Measurements from ENCODE around the gene HAPSTR1.

The HAPSTR1 gene

DNA sequence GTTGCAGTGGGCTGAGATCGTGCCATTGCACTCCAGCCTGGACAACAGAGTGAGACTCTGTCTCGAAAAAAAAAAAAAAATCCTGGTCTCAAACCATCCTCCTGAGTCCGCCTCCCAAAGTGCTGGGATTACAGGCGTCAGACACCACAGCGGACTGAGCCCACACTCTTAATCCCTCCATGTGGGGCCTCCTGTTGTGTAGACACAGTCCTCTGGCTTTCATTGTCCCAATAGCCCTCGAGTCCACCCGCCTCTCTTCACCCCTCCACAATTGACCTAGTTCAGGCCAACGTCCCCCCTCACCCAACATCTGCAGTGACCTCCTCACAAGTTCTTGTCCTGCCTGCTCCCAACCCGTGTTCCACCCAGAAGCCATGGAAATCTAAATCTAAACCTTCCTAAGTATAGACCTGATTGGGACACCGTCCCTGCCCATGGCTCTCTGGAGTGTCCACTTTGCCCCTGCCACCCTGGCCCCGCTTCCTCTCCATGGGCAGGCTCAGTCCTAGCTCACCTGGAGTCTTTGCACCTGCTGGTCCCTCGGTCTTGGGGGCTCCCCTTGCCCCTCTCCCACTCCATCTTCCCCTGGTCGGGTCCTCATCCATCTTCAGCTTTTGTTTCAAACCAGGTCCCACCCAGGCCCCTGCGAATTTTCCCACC, 46.7 kb downstream of the HAPSTR1 start:
- Mint-ChIP-seq H3K9me3 (no peaks in the 10 kb centered on the region), H3K27ac (no peak overlapping the region), H3K36me3 (peaks cover 6% of the 10 kb centered on the region), H3K4me3 (no peak overlapping the region), H3K4me1 (peaks cover 33% of the 10 kb centered on the region)
- DNase-seq (ENCODE audit: low spot score in 2 of 2) (no peak), ATAC-seq (no peak)

DNA sequence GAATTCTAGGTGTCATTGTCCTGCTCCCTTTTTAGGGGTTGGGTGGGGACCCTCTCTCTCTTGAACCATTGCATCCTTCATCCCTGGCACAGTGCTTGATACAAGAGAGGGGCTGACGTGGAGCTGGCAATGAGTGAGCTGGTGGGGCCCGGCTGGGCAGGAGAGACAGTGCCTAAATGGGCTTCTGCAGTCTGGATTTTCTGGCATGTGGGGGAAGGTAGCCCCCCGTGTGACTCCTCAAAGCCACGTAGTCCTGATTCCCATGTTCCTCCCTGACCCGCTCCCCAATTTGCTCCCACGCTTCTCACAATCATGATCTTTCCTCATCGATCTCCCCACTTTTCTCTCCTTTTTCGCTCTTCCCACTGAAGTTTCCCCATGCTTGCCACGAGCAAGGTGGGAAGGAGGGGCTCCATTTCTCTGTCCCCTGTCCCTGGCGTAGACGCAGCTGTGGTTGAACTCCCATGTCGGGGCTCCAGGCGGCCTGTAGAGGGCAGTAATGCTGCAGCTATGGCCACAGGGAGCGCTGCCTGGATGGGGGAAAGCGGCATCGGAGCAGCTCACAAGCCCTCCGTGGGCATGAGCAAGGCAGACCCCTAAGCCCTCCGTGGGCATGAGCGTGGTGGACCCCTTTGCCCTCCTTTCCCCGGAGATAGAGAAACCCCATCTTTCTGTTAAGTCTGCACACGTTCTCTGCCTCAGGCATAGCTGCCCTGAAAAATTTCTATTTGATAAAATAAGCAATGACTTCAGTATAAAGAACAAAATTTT, 47.5 kb downstream of the HAPSTR1 start:
- ATAC-seq, result peak; percentile 79
- H3K27ac Mint-ChIP-seq, result peak overlapping the region; percentile 27
- H3K4me3 Mint-ChIP-seq, result peak overlapping the region; percentile 14
- no peaks in the 10 kb centered on the region for H3K9me3 Mint-ChIP-seq
- peaks cover 33% of the 10 kb centered on the region for H3K4me1 Mint-ChIP-seq
- peaks cover 6% of the 10 kb centered on the region for H3K36me3 Mint-ChIP-seq
- DNase-seq (ENCODE audit: low spot score in 2 of 2), result peak; percentile 65 to 79

DNA sequence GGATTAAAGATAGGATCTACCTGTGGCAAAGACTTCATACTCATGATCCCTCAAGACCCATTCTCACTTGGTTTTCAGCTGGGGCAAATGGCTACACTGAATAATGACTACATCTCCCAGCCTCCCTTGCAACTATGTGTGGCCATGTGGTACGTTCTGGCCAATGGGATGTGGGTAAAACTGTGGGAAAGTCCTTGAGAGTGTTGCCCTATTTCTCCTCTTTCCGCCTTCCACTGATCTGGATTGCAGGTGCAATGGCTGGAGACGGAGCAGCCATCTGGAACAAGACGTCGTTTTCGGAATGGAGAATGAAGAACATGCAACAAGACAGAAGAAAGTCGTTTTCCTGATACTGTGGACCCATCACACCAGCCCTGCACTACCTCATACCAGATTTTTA, 48.5 kb downstream of the HAPSTR1 start:
- Mint-ChIP-seq H3K4me1 (peaks cover 27% of the 10 kb centered on the region), H3K36me3 (peaks cover 6% of the 10 kb centered on the region), H3K27ac (no peak overlapping the region), H3K9me3 (no peaks in the 10 kb centered on the region), H3K4me3 (no peak overlapping the region)
- no peak for DNase-seq (ENCODE audit: low spot score in 2 of 2)
- ATAC-seq, result peak; percentile 65

All from stimulated activated effector memory CD8-positive, alpha-beta T cell treated with anti-CD3 and anti-CD28 coated beads, Interleukin-12 subunit alpha, Interleukin-12 subunit beta, amount 100 ng/mL, for 72 hours (primary cell).